Psoas muscle (tissue), 8 donors: ENCODE data around the gene NUMBL. TPM values are rescaled to one million over a fixed set of nuclear protein-coding genes. Genes with fewer than 3 reads are reported as not detected.

Experiments
- ATAC-seq, 4 donors: fragments of 200-7000 bp; cut with Tn5 transposase; one replicate each; pipeline ENCODE4 v1.9.1; 2020; ENCODE audit warnings: moderate library complexity in 3 of 4, mild to moderate bottlenecking in 2 of 4
- DNase-seq, 2 donors: peaks; one replicate each; pipeline ENCODE4 v3.0.0-alpha.2; 2020
- H3K27ac ChIP-seq: fragments of 200-600 bp; one replicate; pipeline ENCODE4 v1.8.0; 2022
- H3K27me3 ChIP-seq, 3 donors: fragments of 200-600 bp in 1 of 3; one replicate each; pipeline versions ENCODE4 v1.6.1 to v1.8.0; 2013 to 2022; ENCODE audit warnings: low read length in 2 of 3, mild to moderate bottlenecking in 2 of 3, moderate library complexity in 1 of 3; ENCODE audit not compliant: insufficient read depth in 3 of 3
- H3K36me3 ChIP-seq, 2 donors: fragments of 200-600 bp in 1 of 2; one replicate each; pipeline versions ENCODE4 v1.6.1 to v1.8.0; 2013 to 2022; ENCODE audit warnings: low read depth in 1 of 2, mild to moderate bottlenecking in 1 of 2, moderate library complexity in 1 of 2; ENCODE audit not compliant: insufficient read depth in 1 of 2
- H3K4me1 ChIP-seq: fragments of 200-600 bp; one replicate; pipeline ENCODE4 v1.8.0; 2022
- H3K4me3 ChIP-seq: fragments of 200-600 bp; one replicate; pipeline ENCODE4 v1.8.0; 2022; ENCODE audit warnings: mild to moderate bottlenecking
- H3K9me3 ChIP-seq: fragments of 200-600 bp; one replicate; pipeline ENCODE4 v1.8.0; 2022
- WGBS, 3 donors: extraction: QIAGEN DNeasy Blood & Tissue Kit; methylation state at CpG; one replicate each; pipeline versions ENCODE4 v1.1.6 to v1.1.7; 2013; 5-methylcytosine and 5-hydroxymethylcytosine counted together
- intact Hi-C, 2 donors: fragments of 100-400 bp; cut with DNase I; formaldehyde crosslinking; loops; one replicate each; pipeline versions ENCODE4 v1.11.0 to v1.14.2; 2022
- polyA plus RNA-seq, 3 donors: library from polyadenylated mRNA; stranded (reverse); fragments of 200-250 nt; gene quantifications; one replicate each; pipeline ENCODE4 v1.2.3, GENCODE V29; 2013
- total RNA-seq, 4 donors: library from RNA; stranded (reverse); fragmentation: NEBNext Ultra II Directional in 2 of 4; extraction: Animal tissue kit (Norgen Biotek cat#: 25700) in 2 of 4; gene quantifications; one replicate each; pipeline versions ENCODE4 v1.2.1 to v1.2.4, GENCODE V29; 2021 to 2023
- TF ChIP-seq, protein P1 (sequence below): fragments of 200-600 bp; IDR thresholded peaks from one replicate; pipeline ENCODE4 v1.8.0; 2022; ENCODE audit warnings: antibody characterized with exemption
- donor health status: healthy with polysubstance abuse.
- donor health status: DM: no; HTN: no; CAD: no; lungs with moderate emphysema.
- donor health status: Bipolar disorder and iron deficiency.
- donor health status: healthy.
- donor health status: DM: yes; HTN: yes; CAD: no.
- donor health status: DM: no; HTN: no; CAD: no.
- donor health status: DM: no; HTN: no; CAD: no.
- donor health status: DM: yes; HTN: yes; CAD: no.

Gene NUMBL
- total and polyA plus RNA-seq, 7 donors = 3.3 to 13.3 (median 12.0) TPM

DNA sequence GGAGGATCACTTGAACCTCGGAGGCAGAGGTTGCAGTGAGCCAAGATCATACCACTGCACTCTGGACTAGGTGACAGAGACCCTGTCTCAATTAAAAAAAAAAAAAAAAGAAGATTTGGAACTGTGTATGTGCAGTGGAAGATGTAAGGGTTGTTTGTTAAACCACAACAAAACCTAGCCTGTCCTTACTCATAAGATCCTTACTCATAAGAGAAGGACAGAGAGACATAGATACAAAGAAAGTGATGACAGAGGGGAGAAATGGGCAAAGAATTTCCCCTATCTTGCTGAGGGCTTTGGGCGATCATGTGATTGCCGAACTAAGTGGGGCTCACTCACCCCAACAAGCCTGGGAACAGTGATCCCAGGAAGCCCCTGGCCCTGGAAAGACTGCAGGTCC, 34.4 kb upstream of the NUMBL start:
- no peaks in the 10 kb centered on the region for H3K9me3 ChIP-seq
- H3K36me3 ChIP-seq = peaks cover 7 to 72% of the 10 kb centered on the region in 2 donors
- H3K4me3 ChIP-seq = no peak overlapping the region
- ATAC-seq (no peak), DNase-seq (no peak)
- peaks cover 20% of the 10 kb centered on the region for H3K4me1 ChIP-seq
- no peak overlapping the region for H3K27ac ChIP-seq
- intact Hi-C loops = no loop called here
- 92 to 96% (median 96%) methylated on average over 3 of the region's 3 CpGs for WGBS, 3 donors
- no peaks in the 10 kb centered on the region for H3K27me3 ChIP-seq
- TF ChIP-seq, protein P1, sequence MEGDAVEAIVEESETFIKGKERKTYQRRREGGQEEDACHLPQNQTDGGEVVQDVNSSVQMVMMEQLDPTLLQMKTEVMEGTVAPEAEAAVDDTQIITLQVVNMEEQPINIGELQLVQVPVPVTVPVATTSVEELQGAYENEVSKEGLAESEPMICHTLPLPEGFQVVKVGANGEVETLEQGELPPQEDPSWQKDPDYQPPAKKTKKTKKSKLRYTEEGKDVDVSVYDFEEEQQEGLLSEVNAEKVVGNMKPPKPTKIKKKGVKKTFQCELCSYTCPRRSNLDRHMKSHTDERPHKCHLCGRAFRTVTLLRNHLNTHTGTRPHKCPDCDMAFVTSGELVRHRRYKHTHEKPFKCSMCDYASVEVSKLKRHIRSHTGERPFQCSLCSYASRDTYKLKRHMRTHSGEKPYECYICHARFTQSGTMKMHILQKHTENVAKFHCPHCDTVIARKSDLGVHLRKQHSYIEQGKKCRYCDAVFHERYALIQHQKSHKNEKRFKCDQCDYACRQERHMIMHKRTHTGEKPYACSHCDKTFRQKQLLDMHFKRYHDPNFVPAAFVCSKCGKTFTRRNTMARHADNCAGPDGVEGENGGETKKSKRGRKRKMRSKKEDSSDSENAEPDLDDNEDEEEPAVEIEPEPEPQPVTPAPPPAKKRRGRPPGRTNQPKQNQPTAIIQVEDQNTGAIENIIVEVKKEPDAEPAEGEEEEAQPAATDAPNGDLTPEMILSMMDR = no peak

DNA sequence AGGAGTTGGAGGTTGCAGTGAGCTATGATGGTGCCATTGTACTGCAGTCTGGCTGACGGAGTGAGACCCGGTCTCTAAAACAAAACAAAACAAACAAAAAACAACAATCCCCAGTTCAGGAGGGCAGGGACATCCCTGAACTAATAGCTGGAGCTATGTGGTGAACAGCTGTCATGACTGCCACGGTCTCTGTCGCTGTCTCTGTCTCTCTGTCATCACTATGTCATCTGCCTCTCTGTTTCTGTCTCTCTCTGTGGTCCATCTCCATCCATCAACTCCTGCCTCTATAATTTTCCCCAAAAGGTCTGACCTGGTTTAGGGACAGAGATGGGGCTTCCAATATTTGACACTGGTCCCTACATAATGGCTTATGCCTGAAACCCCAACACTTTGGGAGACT, 33.9 kb upstream of the NUMBL start:
- 79 to 87% (median 79%) methylated on average over 4 of the region's 4 CpGs for WGBS, 3 donors
- Histone ChIP-seq H3K9me3 (no peaks in the 10 kb centered on the region), H3K4me3 (no peak overlapping the region), H3K27ac (no peak overlapping the region), H3K27me3 (no peaks in the 10 kb centered on the region), H3K36me3 (peaks cover 7 to 67% of the 10 kb centered on the region in 2 donors), H3K4me1 (peaks cover 26% of the 10 kb centered on the region)
- intact Hi-C loops = no loop called here
- no peak for DNase-seq
- TF ChIP-seq, protein P1 = no peak
- ATAC-seq = no peak

DNA sequence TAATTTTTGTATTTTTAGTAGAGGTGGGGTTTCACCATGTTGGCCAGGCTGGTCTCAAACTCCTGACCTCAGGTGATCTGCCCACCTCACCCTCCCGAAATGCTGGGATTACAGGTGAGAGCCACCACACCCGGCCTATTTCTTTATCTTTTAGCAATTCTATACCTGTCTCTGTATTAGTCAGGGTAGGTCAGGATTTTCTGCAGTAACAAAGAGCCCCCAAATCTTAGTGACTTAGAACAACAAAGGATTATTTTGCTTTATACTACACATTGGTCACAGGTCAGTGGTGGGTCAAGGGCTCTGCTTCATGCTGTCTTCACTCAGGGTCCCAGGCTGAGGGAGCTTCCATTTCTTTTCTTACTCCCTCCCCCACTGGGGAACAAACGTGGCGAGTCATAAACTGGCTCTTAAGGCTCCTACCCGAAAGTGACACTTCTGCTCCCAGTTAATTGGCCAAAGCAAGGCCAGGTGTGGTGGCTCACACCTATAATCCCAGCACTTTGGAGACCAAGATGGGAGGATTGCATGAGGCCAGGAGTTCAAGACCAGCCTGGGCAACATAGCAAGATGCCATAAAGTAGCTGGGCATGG, 33.3 kb upstream of the NUMBL start:
- H3K36me3 ChIP-seq = peaks cover 7 to 61% of the 10 kb centered on the region in 2 donors
- H3K27me3 ChIP-seq = no peaks in the 10 kb centered on the region
- no peak overlapping the region for H3K4me3 ChIP-seq
- no peaks in the 10 kb centered on the region for H3K9me3 ChIP-seq
- ATAC-seq (no peak), DNase-seq (no peak)
- TF ChIP-seq, protein P1 = no peak
- peaks cover 29% of the 10 kb centered on the region for H3K4me1 ChIP-seq
- WGBS, 3 donors = 90 to 93% (median 92%) methylated on average over 5 of the region's 5 CpGs
- H3K27ac ChIP-seq = no peak overlapping the region
- intact Hi-C loops = no loop called here

DNA sequence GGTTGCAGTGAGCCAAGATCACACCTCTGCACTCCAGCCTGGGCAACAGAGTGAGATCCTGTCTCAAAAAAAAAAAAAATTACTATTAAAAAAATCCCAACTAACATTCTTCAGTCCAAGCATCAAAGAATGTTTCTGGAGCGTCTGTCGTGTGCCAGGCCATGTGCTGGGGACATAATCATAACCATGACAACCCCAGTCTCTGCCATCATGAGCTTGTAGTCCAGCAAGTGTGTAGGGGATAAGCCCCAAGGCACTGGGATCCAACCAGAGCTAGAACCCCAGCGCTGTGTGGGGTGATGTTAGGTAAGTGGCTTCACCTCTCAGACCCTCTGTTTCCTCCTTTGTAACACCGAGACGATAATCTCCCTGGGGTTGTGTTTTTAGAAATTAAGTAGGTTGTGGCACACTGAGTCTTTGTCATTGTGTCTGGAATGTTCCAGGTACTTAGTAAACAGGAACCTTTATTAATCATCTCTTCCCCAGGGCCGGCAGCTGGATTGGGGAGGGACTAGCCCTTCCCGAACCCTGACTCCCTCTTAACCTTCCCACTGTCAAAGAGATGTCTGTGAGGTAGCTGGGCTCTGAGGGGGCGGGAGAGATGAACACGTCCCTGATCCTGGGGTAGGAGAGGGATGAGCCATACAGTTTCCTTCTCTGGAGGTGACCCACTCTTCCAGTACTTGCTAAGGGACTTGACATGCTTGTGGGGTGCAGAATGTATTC, 31.6 kb upstream of the NUMBL start:
- no peak for DNase-seq
- TF ChIP-seq, protein P1 = no peak
- WGBS, 3 donors = 63 to 76% (median 67%) methylated on average over 9 of the region's 9 CpGs
- intact Hi-C loops = no loop called here
- peaks cover 3 to 44% of the 10 kb centered on the region in 2 donors for H3K36me3 ChIP-seq
- peaks cover 29% of the 10 kb centered on the region for H3K4me1 ChIP-seq
- peak overlapping the region; percentile 76 for H3K4me3 ChIP-seq
- no peak for ATAC-seq
- no peak overlapping the region for H3K27ac ChIP-seq
- H3K9me3 ChIP-seq = no peaks in the 10 kb centered on the region
- no peaks in the 10 kb centered on the region for H3K27me3 ChIP-seq
